ENCODE data around the gene ERF.

- TF ChIP-seq CTCF (conservative IDR thresholded peaks at IDR 0.05) (no peak), EZH2 (IDR thresholded peaks at IDR 0.05; ENCODE audit: low read depth) (no peak)
Measured at GRCh38 chr19:42248270-42249148, 6.4 kb downstream of the ERF start.

Data from PC-9 (cell line).